Suprapubic skin (tissue), 4 donors: ENCODE measurements around the gene WWOX. TPM values are rescaled to one million over a fixed set of nuclear protein-coding genes. Genes with fewer than 3 reads are reported as not detected.

Experiments used
- DNase-seq, 2 donors: peaks; one replicate each; pipeline ENCODE4 v3.0.0-alpha.2; 2019; ENCODE audit warnings: low spot score in 2 of 2
- H3K27ac ChIP-seq: fragments of 200-600 bp; sonication (generic); one replicate; pipeline ENCODE4 v1.5.1; 2019
- H3K27me3 ChIP-seq: fragments of 200-600 bp; sonication (generic); one replicate; pipeline ENCODE4 v1.5.1; 2019
- H3K36me3 ChIP-seq: fragments of 200-600 bp; sonication (generic); one replicate; pipeline ENCODE4 v1.5.1; 2019
- H3K4me1 ChIP-seq: fragments of 200-600 bp; sonication (generic); one replicate; pipeline ENCODE4 v1.5.1; 2019
- H3K4me3 ChIP-seq: fragments of 200-600 bp; sonication (generic); one replicate; pipeline ENCODE4 v1.5.1; 2019; ENCODE audit warnings: mild to moderate bottlenecking
- H3K9me3 ChIP-seq: fragments of 200-600 bp; sonication (generic); one replicate; pipeline ENCODE4 v1.5.1; 2019
- EP300 ChIP-seq: sonication (generic); formaldehyde crosslinking; IDR thresholded peaks from one replicate; pipeline ENCODE4 v1.6.1; 2017; ENCODE audit warnings: antibody characterized with exemption
- POLR2A ChIP-seq, 2 donors: fragments of 450-650 bp; IDR thresholded peaks; one replicate each; pipeline ENCODE4 v1.6.1; 2017; ENCODE audit warnings: antibody characterized with exemption in 2 of 2, mild to moderate bottlenecking in 2 of 2, moderate library complexity in 2 of 2
- POLR2AphosphoS5 ChIP-seq, 3 donors: sonication (generic); formaldehyde crosslinking; IDR thresholded peaks; one replicate each; pipeline ENCODE4 v1.6.1; 2017; ENCODE audit warnings: antibody characterized with exemption in 3 of 3
- WGBS: methylation state at CpG from one replicate; pipeline ENCODE4 v1.1.5; 2018; 5-methylcytosine and 5-hydroxymethylcytosine counted together
- total RNA-seq, 4 donors: library from RNA; depleted of rRNA; stranded (reverse); fragments of >200 nt; gene quantifications; one replicate each; pipeline ENCODE4 v1.1.0, GENCODE V29; 2016
- TF ChIP-seq, protein P1 (sequence below), 2 donors: fragments of 200-600 bp in 1 of 2; fragments of 450-650 bp in 1 of 2; sonication (generic) in 1 of 2; IDR thresholded peaks; one replicate each; pipeline ENCODE4 v1.5.1; 2016 to 2019; ENCODE audit warnings: antibody characterized with exemption in 2 of 2, mild to moderate bottlenecking in 1 of 2, moderate library complexity in 1 of 2

Gene WWOX
- total RNA-seq, 4 donors from 2014 or later: 29.6 to 104 (median 47.3) TPM

DNA sequence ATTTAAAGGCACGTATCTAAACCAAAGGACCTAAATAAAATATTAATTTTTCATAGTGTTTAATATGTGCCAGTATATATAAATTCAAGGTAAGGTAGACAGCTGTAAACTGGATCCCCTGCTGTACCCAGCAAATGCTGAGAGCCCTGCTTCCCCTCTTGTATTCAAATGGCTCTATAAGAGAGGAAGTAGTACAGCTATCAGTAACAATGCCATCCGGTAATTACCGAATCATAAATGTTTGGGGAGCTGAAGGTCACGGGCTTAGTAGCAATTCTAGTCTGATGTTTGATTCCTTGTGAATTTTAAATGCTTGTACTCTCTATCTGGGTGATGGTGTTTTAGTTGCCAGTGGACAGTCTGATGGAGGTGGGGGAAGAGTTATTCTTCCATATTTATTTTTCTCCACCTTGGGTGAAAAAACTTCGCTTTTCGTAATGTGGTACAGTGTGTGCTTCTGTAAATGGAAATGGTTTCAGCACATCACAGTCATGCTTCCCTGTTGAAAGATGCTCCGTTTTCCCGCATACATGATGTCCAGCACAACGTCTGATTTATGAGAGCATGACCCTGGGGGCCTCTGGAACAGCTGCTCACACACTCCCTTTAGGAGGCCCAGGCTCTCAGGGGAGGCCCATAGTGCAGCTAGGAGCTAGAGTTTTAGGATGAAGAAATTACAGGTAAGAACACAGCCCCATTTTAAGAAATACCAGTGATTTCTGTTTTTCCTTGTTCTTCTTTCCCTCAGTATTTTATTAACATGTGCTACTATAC lies 423.9 kb downstream of the WWOX start:
- Histone ChIP-seq H3K9me3 (no peaks in the 10 kb centered on the region), H3K36me3 (no peaks in the 10 kb centered on the region), H3K4me1 (peaks cover 2% of the 10 kb centered on the region), H3K27ac (no peak overlapping the region), H3K27me3 (no peaks in the 10 kb centered on the region), H3K4me3 (no peak overlapping the region)
- 82% methylated on average over 9 of the region's 9 CpGs for WGBS
- TF ChIP-seq POLR2A (IDR thresholded peaks at IDR 0.05) (no peak), POLR2AphosphoS5 (IDR thresholded peaks at IDR 0.05) (no peak), EP300 (no peak)
- TF ChIP-seq, protein P1, sequence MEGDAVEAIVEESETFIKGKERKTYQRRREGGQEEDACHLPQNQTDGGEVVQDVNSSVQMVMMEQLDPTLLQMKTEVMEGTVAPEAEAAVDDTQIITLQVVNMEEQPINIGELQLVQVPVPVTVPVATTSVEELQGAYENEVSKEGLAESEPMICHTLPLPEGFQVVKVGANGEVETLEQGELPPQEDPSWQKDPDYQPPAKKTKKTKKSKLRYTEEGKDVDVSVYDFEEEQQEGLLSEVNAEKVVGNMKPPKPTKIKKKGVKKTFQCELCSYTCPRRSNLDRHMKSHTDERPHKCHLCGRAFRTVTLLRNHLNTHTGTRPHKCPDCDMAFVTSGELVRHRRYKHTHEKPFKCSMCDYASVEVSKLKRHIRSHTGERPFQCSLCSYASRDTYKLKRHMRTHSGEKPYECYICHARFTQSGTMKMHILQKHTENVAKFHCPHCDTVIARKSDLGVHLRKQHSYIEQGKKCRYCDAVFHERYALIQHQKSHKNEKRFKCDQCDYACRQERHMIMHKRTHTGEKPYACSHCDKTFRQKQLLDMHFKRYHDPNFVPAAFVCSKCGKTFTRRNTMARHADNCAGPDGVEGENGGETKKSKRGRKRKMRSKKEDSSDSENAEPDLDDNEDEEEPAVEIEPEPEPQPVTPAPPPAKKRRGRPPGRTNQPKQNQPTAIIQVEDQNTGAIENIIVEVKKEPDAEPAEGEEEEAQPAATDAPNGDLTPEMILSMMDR (IDR thresholded peaks at IDR 0.05): no peak
- DNase-seq: no peak

DNA sequence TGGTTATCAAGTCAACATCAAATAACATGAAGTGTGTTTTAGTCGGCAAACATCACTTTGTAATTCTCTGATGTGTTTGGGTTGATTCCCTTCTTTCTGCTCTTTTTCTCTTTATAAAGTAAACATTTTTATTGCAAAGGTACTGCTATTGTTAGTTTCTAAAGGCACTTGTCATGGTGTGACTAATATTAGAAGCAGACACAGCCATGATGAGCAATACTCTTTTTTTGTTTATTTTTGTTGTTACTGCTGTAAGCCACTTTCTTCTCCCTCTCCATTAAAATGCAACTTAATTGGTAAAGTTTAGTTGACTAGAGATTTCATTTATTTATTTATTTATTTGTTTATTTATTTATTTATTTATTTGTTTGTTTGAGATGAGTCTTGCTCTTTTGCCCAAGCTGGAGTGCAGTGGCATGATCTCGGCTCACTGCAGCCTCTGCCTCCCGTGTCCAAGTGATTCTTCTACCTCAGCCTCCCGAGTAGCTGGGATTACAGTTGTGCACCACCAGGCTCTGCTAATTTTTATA lies 424.7 kb downstream of the WWOX start:
- Histone ChIP-seq H3K27me3 (no peaks in the 10 kb centered on the region), H3K36me3 (no peaks in the 10 kb centered on the region), H3K27ac (no peak overlapping the region), H3K9me3 (no peaks in the 10 kb centered on the region), H3K4me3 (no peak overlapping the region), H3K4me1 (peaks cover 4% of the 10 kb centered on the region)
- WGBS: 89% methylated on average over 4 of the region's 4 CpGs
- no peak for DNase-seq
- TF ChIP-seq EP300 (no peak), POLR2AphosphoS5 (IDR thresholded peaks at IDR 0.05) (no peak), POLR2A (IDR thresholded peaks at IDR 0.05) (no peak)
- TF ChIP-seq, protein P1 (IDR thresholded peaks at IDR 0.05): no peak

DNA sequence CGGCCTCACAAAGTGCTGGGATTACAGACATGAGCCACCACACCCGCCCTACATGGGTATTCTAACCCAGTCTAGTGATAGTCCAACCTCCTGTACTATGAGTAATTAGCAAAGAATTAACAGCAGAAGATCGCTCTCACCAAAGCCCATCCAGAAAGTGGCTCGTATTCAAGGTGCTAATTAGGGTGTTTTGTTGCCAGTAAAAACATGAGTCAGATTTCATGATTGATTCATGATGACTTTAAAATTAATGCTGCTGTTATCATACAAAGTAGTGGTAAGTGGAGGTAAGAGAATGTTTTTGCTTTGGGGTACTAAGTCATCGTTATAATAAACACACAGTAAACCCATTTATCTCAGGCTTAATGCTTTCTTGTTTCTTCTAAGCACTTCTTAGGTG lies 428.8 kb downstream of the WWOX start:
- H3K9me3 ChIP-seq: no peaks in the 10 kb centered on the region
- no peaks in the 10 kb centered on the region for H3K27me3 ChIP-seq
- H3K4me1 ChIP-seq: peaks cover 4% of the 10 kb centered on the region
- H3K36me3 ChIP-seq: no peaks in the 10 kb centered on the region
- TF ChIP-seq POLR2AphosphoS5 (IDR thresholded peaks at IDR 0.05) (no peak), EP300 (no peak), POLR2A (IDR thresholded peaks at IDR 0.05) (no peak)
- TF ChIP-seq, protein P1 (IDR thresholded peaks at IDR 0.05): no peak
- WGBS: 40% methylated on average over 5 of the region's 5 CpGs
- no peak overlapping the region for H3K4me3 ChIP-seq
- DNase-seq: no peak
- no peak overlapping the region for H3K27ac ChIP-seq

DNA sequence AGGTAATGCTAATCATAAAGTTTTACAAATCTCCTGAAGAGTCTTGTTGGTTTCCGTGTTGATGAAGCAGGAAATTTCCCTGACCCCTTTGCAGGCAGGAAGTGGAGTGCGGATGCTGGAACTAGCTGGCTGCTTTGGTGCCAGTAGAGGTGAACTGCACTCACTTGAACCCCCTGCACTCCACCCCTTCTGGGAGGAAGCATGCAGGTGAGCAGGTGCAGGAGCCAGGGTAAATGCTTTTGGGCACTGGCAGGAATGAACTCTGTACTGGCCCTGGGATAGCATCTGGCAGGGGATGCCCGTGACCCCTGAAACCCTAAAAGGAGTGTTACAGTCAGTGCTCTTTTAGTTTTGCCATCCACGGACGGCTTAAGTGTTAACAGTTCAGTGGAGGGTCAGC lies 430.4 kb downstream of the WWOX start:
- Histone ChIP-seq H3K27me3 (no peaks in the 10 kb centered on the region), H3K27ac (no peak overlapping the region), H3K4me3 (no peak overlapping the region), H3K36me3 (no peaks in the 10 kb centered on the region), H3K9me3 (no peaks in the 10 kb centered on the region), H3K4me1 (peaks cover 4% of the 10 kb centered on the region)
- WGBS: 78% methylated on average over 5 of the region's 5 CpGs
- no peak for DNase-seq
- TF ChIP-seq POLR2A (IDR thresholded peaks at IDR 0.05): no peak
- TF ChIP-seq POLR2AphosphoS5 (IDR thresholded peaks at IDR 0.05): no peak

DNA sequence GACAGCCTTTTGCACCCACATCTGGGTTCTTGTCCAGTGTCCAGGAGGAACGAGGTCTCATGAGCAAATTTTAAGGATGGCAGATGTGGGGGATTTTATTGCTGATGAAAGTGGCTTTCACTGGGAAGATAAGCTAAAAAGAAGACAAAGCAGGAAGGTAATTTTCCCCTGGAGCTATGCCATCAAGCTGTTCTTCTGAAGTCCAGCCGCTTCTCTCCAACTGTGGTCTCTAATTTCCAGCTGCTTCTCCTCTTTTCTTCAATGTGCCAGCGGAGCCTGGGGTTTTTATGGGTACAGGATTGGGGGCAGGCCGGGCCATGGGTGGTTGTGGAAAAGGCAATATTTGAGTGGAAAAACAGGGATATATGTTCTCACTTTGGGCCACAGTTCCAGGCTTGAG lies 430.8 kb downstream of the WWOX start:
- 79% methylated on average over 4 of the region's 4 CpGs for WGBS
- TF ChIP-seq POLR2AphosphoS5 (IDR thresholded peaks at IDR 0.05) (no peak), EP300 (no peak), POLR2A (IDR thresholded peaks at IDR 0.05) (no peak)
- TF ChIP-seq, protein P1 (IDR thresholded peaks at IDR 0.05): no peak

More for the DNA sequence above, 430.8 kb downstream of the WWOX start:
- H3K4me1 ChIP-seq: peaks cover 4% of the 10 kb centered on the region
- H3K27me3 ChIP-seq: no peaks in the 10 kb centered on the region
- H3K4me3 ChIP-seq: no peak overlapping the region
- H3K36me3 ChIP-seq: no peaks in the 10 kb centered on the region
- H3K9me3 ChIP-seq: no peaks in the 10 kb centered on the region
- H3K27ac ChIP-seq: no peak overlapping the region
- no peak for DNase-seq
